OCI-LY7 (cell line): ENCODE measurements around the gene MINDY4. TPM values are rescaled to one million over a fixed set of nuclear protein-coding genes. Genes with fewer than 3 reads are reported as not detected.

Experiments
- BruUV-seq: library from RNA; stranded (reverse); fragments of 400-500 nt; replicated peaks from 2 replicates; lab custom pipeline; 2021; lab: Mats Ljungman, UMichigan
- CTCF ChIA-PET: fragments of 300-600 bp; sonication (Branson Sonifier 250); formaldehyde crosslinking; loops from one replicate; lab custom pipeline; 2022; ENCODE audit warnings: antibody characterized with exemption; ENCODE audit not compliant: unreplicated experiment; lab: Charles Lee
- POLR2A ChIA-PET: fragments of 300-600 bp; sonication (Branson Sonifier 250); formaldehyde crosslinking; loops from one replicate; lab custom pipeline; 2022; ENCODE audit warnings: antibody characterized with exemption; lab: Charles Lee
- DNase-seq: peaks from one replicate; pipeline ENCODE4 v3.0.0-alpha.2; 2015; ENCODE audit warnings: low spot score
- H2AFZ ChIP-seq: fragments of 200-600 bp; sonication (generic), shearing (Covaris generic); 2 replicates; pipeline ENCODE4 v1.6.1; 2014; ENCODE audit warnings: mild to moderate bottlenecking, antibody characterized with exemption, low read length, moderate library complexity
- H3K27ac ChIP-seq: fragments of 200-600 bp; sonication (generic); 2 replicates; pipeline ENCODE4 v1.5.1; 2014; ENCODE audit warnings: mixed run types, low read depth, mild to moderate bottlenecking, moderate library complexity, low read length, inconsistent platforms; ENCODE audit not compliant: poor library complexity, severe bottlenecking
- H3K36me3 ChIP-seq: fragments of 200-600 bp; sonication (generic); 2 replicates; pipeline ENCODE4 v1.6.1; 2014; ENCODE audit warnings: mild to moderate bottlenecking, antibody characterized with exemption, low read length, moderate library complexity, mixed read lengths; ENCODE audit not compliant: insufficient read depth
- H3K4me1 ChIP-seq: fragments of 200-600 bp; sonication (generic); 2 replicates; pipeline ENCODE4 v1.5.1; 2014; ENCODE audit warnings: mild to moderate bottlenecking, low read length; ENCODE audit not compliant: insufficient read depth, poor library complexity, severe bottlenecking
- H3K4me2 ChIP-seq: fragments of 200-600 bp; sonication (generic); 2 replicates; pipeline ENCODE4 v1.6.1; 2014; ENCODE audit warnings: mild to moderate bottlenecking, low read length
- H3K4me3 ChIP-seq: fragments of 200-600 bp; sonication (generic); 2 replicates; pipeline ENCODE4 v1.5.1; 2014; ENCODE audit warnings: mild to moderate bottlenecking, low read depth, low read length; ENCODE audit not compliant: poor library complexity, severe bottlenecking
- H3K79me2 ChIP-seq: fragments of 200-600 bp; sonication (generic); 2 replicates; pipeline ENCODE4 v1.6.1; 2016; ENCODE audit warnings: low read depth, mild to moderate bottlenecking, low read length, moderate library complexity, mixed read lengths; ENCODE audit not compliant: insufficient read depth
- H3K9me2 ChIP-seq: fragments of 200-600 bp; sonication (generic); 2 replicates; pipeline ENCODE4 v1.6.1; 2016; ENCODE audit warnings: mild to moderate bottlenecking, low read length, mixed read lengths; ENCODE audit not compliant: insufficient read depth
- H3K9me3 ChIP-seq: fragments of 200-600 bp; sonication (generic); 2 replicates; pipeline ENCODE4 v1.6.1; 2014; ENCODE audit warnings: mild to moderate bottlenecking, mixed run types, low read length, mixed read lengths
- H4K20me1 ChIP-seq: fragments of 200-600 bp; sonication (generic); 2 replicates; pipeline ENCODE4 v1.6.1; 2014; ENCODE audit warnings: mild to moderate bottlenecking, antibody characterized with exemption, low read length, moderate library complexity, mixed read lengths; ENCODE audit not compliant: insufficient read depth
- CTCF ChIP-seq: fragments of 200-600 bp; sonication (generic); conservative IDR thresholded peaks from 2 replicates; pipeline ENCODE4 v1.5.1; 2014; ENCODE audit warnings: mild to moderate bottlenecking, antibody characterized with exemption, low read length, moderate library complexity, mixed read lengths
- EZH2phosphoT487 ChIP-seq: fragments of 200-600 bp; sonication (generic); IDR thresholded peaks from 2 replicates; pipeline ENCODE4 v1.6.1; 2018; ENCODE audit warnings: low read depth, borderline replicate concordance, mild to moderate bottlenecking, mixed run types, antibody characterized with exemption, low read length, moderate library complexity, mixed read lengths
- intact Hi-C: fragments of 100-400 bp; cut with micrococcal nuclease; formaldehyde crosslinking; loops from one replicate; pipeline ENCODE4 v1.10.0; 2022; ENCODE audit not compliant: unreplicated experiment
- total RNA-seq, 2 experiments: library from RNA; depleted of rRNA in 1 of 2; stranded (reverse); fragments of >200 nt in 1 of 2; shearing (Covaris generic) in 1 of 2; gene quantifications; 2 replicates each; pipeline ENCODE4 v1.2.3, GENCODE V29; 2014 to 2022

MINDY4 gene
- total RNA-seq, 2 experiments from 2014 or later: 0.86 TPM; not detected in 1

GRCh38 chr7:30931929-30932540, 160.8 kb downstream of the MINDY4 start:
- Histone ChIP-seq H3K4me3 (no peak overlapping the region), H3K9me2 (no peaks in the 10 kb centered on the region), H3K36me3 (no peaks in the 10 kb centered on the region), H3K79me2 (no peaks in the 10 kb centered on the region), H3K9me3 (no peaks in the 10 kb centered on the region), H3K4me1 (no peaks in the 10 kb centered on the region), H2AFZ (no peak overlapping the region), H3K4me2 (no peak overlapping the region), H3K27ac (no peak overlapping the region), H4K20me1 (no peaks in the 10 kb centered on the region)
- TF ChIP-seq EZH2phosphoT487 (no peak), CTCF (no peak)
- POLR2A ChIA-PET: interaction anchor here (0.5 to 0.7 kb wide), 2 partner anchors 118 to 835 kb away, joined by 3 read pairs; no protein-coding TSS in a partner anchor
- intact Hi-C loops: no loop called here
- no peak for DNase-seq
- BruUV-seq: no TSS peak
- CTCF ChIA-PET: interaction anchor here (0.8 kb wide), 1 partner anchor 15 kb away, joined by 3 read pairs; no protein-coding TSS in a partner anchor

GRCh38 chr7:30932562-30932961, 161.3 kb downstream of the MINDY4 start:
- DNase-seq: no peak
- Histone ChIP-seq H3K4me1 (no peaks in the 10 kb centered on the region), H3K4me3 (no peak overlapping the region), H3K79me2 (no peaks in the 10 kb centered on the region), H2AFZ (no peak overlapping the region), H3K27ac (no peak overlapping the region), H3K9me3 (no peaks in the 10 kb centered on the region), H3K4me2 (no peak overlapping the region), H3K9me2 (no peaks in the 10 kb centered on the region), H4K20me1 (no peaks in the 10 kb centered on the region), H3K36me3 (no peaks in the 10 kb centered on the region)
- CTCF ChIA-PET: interaction anchor here (0.8 kb wide), 1 partner anchor 16 kb away, joined by 3 read pairs; no protein-coding TSS in a partner anchor
- BruUV-seq: no TSS peak
- TF ChIP-seq CTCF: no peak
- POLR2A ChIA-PET: interaction anchor here (0.5 to 0.7 kb wide), 2 partner anchors 118 to 834 kb away, joined by 3 read pairs; no protein-coding TSS in a partner anchor
- intact Hi-C loops: no loop called here
